Measurements from ENCODE around the gene AOPEP.

Gene AOPEP

DNA sequence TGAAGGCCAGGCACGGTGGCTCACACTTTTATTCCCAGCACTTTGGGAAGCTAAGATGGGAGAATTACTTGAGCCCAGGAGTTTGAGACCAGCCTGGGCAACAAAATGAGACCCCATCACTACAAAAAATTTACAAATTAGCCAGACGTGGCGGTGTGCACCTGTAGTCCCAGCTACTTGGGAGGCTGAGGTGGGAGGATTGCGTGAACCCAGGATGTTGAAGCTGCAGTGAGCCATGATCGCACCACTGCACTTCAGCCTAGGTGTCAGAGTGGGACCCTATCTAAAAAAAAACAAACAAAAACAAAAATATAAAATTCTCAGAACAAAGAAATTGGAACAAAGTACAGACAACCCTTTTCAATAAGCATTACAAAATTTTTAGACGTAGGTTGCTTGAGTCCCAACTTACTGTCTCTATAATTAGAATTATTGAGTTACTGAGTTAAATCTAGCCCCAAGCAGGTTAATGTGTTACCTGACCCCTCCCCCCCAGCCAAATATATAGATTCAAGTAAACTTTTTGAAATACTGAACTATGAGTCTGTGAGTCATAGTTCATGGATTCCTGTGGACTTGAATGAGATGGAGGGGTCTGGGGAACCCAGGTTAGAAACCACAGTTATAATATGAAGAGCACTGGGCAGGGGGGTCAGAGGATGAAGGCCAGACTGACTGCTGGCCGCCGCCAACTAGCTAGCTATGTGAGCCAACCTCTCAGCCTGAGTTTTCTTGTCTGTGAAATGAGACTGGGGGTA lies 173.1 kb downstream of the AOPEP start:
- DNase-seq (ENCODE audit: low read depth) = no peak

DNA sequence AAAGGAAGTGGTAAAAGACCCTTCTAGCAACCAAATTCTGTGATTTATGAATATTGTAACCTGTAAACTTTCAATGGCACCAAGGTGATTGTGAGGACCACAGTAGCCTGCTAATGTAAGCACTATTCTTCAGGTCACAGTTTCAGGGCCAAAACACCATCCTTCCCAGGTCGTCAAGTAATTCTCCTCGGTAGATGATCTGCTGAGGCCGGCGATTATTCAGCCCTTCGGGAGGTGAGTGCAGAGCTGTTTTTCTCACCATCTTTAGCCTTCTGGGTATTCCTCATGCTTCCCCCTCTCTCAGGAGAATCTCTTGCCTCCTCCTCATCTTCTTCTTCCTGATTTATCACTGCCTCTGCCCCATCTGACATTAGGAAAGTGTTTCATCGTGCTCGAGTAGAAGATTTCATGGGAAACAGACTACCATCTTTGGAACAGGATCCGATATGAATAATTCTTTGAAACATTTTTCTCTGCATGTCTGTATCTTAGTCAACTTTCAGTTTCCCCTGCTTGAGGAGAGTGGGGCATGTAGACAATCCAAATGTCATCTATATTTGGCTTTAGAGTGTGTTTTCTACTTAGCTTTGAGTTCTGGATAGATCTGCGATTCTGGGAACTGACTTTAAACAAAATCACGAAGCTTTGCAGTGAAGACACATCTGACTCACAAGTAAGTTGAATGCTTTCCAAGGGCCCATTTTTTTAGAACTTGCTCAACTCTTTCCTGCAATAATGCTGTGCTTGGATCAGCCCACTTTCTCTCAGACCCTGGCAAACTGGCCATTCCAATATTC lies 173.9 kb downstream of the AOPEP start:
- DNase-seq (ENCODE audit: low read depth) = no peak

DNA sequence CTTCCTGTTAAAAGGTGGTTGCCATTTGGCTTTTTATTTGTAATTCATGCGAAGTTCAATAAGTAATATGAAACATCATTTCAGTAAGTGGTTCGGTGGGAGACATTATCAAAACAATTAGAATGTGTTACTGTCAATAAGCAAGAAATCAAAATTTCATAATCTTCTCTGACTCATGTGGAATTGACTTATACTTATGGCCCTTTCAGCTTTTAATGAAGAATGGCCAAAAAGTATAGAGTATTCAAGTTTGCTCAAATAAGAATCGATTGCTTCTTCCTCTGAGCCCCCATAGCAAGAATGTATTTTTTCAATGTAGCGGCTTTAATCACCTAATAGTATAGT lies 174.5 kb downstream of the AOPEP start:
- DNase-seq (ENCODE audit: low read depth) = no peak

DNA sequence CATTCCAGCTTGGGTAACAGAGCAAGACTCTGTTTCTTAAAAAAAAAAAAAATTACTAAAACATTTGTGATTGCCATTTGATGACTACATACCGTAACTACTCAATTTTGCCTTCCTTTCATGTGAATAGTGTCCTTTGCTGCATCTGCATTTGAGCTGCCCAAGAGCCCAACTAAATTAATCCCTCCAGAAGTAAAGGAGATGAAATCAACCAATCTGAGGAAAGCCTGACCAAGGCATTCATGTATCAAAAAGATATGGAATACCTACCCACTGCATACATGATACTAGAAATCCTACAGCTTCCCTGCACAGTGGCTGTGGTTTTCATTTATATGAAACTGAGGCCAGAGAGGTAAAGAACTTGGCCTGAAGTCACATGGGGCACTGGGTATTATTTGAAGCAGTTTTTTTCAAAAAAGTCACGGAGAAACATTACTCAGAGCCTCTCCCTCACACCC lies 177.5 kb downstream of the AOPEP start:
- no peak for DNase-seq (ENCODE audit: low read depth)

DNA sequence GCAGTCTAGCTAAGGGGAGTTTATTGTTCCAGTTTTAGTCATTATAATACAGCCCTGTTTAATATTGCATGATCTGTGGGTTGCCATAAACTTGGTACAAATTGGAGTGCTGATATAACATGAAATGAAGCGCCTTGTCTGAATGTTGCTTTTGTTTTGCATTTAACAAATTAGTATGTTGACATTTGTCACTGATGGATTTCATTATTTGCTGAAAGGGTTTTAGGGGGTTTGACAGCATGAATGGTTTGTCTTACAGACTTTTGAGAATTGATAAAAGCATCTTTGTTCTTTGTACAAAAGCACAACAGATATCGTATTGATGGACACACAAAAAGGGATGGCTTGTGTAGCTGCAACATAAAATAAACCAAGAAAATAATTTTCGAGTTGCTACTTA lies 178.3 kb downstream of the AOPEP start:
- DNase-seq (ENCODE audit: low read depth) = no peak

DNA sequence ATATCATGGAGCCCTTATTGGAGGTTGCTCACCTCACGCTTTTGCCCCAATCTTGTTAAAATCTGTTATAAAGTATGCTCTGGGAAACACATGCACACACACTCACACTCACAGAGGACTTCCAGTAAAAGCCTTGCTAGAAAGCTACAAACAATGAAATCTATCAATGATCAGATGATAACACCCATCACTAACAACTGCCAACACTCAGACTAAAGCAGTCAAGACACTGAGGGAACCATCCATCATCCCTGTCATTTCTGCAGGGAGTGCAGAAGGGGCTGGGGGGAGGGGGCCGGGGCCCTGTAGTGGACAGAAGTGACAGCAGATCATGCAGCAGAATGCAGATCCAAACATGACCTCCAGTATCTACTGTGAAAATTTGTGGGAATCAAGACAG lies 179.1 kb downstream of the AOPEP start:
- no peak for DNase-seq (ENCODE audit: low read depth)

DNA sequence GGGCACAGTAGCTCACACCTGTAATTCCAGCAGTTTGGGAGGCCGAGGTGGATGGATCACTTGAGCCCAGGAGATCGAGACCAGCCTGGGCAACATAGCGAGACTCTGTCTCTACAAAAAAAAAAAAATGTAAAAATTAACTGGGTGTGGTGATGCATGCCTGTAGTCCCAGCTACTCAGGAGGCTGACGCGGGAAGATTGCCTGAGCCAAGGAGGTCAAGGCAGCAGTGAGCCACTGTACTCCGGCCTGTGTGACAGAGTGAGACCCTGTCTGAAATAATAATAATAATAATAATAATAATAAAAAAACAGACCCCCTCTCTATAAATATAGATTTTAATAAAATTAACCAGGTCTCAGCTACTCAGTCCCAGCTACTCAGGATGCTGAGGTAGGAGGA lies 179.7 kb downstream of the AOPEP start:
- DNase-seq (ENCODE audit: low read depth) = no peak

DNA sequence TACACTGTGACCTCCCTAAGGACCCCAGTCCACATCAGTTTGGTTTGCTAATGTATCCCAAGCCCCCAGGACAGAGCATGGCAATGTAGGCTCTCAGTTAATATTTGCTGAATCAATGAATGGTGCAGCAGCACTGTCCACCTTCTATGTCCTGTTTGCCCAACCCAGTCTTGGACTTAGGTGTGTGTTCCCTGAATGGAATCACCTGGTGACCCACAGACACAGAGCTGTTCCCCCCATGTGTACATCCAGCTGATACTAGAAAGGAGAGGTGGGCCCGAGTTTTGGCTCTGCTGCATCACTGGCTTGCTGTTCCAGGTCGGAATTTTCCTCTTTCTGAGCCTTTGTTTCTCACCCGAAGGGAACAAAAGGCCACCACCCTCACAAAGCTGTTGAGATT lies 180.2 kb downstream of the AOPEP start:
- DNase-seq (ENCODE audit: low read depth) = no peak

DNA sequence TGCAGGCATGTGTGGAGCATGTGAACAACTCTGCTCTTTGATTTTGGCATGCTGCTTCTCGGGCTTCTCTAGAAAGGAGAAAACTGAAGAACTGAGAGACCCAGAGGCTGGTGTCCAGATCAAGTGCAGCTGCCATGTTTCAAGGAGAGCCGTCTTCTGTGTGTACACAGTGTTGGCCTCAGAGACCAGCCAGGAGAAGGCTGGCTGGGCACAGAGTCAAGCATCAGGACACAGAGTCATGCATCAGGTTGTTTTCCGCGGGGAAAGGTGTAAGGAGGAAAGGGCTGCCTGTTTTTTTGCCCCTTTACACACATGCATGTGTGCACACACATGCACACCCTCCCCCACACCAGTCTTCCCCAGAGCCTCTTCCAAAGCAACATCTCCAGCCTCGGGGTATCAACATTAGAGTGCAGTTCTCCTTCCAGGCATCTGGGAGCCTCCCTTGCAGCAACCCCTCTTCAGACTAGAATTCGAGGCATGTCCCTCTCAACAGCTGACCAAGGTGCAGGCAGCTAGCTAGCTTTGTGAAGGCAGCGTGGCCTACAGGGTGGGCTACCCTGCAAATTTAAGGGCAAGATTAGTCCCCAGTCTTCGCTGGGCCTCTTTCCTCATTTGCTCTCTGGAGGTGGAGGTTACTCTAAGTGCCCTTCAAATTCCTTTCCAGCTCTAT lies 180.9 kb downstream of the AOPEP start:
- DNase-seq (ENCODE audit: low read depth) = no peak

DNA sequence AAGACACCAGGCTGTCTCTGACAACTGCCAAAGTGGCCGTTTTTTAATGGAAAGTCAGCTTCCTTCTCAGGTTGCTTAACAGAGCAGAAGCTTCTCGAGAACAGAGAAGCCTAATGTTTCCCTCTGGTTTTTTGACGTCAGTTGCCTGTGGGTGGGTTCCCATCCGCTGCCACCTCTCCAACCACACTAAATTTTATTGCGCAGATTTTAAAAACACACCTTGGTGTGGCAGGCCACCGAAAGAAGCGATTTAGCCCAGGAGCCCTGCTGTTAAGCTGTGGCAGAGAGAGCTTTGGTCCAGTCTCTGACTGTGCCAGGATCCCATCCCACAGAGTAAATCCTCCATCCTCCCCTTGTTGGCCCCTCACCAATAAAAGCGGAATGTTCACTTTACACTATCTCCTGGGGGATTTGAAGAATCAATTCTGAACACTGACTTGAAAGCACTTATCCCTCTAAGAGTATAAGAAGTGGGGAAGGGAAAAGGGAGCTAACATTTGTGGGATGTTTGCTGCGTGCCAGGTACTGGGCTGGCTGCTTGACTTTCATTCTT lies 181.6 kb downstream of the AOPEP start:
- no peak for DNase-seq (ENCODE audit: low read depth)

DNA sequence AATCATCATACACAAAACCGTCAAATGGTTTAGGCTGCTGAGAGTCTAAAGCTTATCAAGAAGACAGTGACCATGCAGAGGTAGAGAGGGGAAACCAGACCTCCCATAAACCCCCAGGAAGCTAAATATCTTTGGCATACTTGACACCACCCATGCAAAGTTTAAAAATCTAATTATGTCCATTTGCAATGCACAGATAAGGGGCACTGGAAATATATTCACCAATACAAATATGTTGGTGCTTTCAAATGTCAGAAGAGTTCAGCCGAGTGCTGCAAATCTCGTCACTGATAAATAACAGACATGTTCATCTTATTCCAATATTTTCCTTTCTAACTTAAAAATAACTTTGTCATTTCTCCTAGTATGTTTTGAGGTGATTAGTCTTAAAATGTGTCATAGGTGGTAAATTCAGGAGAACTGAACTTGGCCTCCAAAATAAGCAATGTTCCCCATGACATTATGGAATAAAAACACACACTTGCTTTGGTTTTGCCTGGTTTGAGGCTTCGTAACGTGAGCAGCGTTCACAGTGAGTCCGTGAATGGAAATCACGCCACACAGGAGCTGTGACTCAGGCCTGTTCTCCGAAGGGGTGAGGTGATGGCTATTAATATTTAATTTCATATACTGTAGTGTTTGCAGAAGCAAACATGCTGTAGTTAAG lies 182.2 kb downstream of the AOPEP start:
- no peak for DNase-seq (ENCODE audit: low read depth)

DNA sequence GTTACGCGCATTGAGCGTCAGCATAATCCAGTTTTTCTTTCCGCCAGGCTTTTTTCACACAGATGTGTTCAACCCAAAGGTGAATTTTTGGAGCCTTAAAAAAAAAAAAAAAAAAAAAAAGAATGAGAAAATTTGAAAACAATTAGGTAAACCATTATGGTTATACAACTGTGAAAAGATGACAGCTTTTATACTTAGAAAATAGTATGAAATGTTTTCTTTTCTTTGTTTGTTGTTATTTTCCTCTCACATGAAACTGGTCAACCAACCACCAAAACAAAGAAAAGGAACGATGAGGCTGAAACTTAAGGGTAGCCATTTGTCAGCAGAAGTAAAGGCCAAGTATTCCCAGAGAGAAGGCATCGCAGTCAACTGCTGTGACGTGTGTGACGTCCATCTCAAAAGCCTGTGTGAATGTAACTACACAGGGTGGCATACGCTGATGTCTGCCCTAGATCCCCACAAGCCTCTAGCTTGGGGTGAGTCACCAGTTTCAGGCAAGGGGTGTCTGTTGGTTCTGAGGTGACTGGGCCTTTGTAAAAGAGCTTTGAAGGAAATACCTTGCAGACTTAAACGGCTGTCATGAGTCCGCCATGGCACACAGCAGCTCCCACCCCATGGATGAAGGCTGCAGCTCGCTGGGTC lies 182.9 kb downstream of the AOPEP start:
- no peak for DNase-seq (ENCODE audit: low read depth)

DNA sequence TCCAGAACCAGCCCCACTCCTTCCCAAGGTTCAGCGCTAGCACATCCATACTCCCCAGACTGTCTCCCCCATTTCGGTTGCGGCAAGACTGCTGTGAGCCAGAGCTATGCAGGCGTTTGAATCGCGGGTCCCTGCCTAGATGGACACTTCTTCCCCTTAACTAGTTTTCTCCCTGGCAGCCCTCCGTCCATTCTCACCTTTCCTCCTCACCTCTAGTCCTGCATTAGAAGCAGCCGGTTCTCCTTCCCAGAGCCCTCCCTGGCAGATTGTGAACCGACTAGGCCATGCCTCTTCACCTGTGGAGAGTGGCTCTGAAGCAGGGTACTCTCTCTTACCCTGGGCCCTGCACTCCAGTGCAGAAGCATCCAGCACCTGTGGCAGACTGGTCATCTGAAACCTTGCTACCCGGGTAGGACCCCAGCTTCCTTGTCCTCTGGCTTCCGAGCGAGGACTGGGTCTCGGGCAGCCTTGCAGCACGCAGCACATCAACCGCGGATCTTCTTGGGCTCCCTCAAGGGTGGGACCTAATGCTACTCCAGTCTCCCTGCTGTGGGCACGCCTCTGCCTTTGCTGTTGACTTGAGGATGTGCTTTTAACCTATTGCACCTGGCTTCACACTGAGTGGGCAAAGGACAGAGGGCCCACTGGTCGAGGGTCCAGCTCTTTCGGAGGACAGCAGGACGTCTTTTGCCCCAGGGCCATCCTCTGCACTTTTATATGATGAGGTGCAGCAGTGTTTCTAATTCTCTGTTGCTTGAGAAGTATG lies 183.6 kb downstream of the AOPEP start:
- no peak for DNase-seq (ENCODE audit: low read depth)

DNA sequence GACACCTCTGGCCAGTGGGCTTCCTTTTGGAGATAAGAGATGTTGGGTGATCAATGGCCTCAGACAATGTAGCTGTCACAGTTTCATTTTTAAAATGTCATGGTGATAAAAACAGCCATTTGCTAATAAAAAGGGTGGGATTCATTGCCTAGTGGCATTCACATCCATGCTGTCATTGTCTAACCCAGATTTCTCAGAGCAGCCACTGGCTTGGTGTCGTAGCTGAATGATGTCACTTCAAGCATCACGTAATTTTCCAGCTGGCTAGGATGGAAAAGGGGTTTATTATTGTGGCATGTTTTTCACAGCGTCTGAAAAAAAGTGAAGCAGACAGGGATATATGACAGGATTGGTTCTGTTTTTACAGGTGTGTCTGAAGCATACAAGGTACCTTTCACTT lies 184.7 kb downstream of the AOPEP start:
- DNase-seq (ENCODE audit: low read depth) = no peak

DNA sequence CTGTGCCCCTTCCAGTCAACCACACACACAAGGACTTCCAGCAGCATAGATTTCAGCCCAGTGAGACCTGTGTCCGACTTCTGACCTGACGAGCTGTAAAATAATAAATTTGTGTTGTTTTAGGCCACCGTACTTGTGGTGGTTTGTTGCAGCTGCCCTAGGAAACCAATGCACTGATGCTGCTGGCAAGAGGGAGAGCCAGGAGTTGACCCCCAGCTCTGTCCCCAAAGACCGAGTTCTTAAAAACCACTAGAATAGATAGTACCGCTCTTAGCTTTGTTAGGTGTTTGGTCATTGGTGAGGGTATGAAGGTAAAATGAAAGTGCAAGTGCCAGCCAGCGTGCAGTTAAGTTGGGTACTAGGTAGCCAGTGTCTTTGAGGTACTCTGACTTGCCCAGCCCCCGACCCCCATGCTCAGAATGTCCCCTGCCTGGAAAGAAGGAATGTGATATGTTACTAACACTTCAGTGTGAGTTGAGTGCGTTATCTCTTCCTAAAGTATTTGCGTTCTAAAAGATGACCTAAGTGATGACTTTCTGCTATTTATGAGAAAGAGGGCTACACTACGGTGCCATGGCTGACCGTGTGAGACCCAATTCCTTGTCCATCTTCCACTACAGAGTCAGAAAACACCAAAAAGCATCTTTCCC lies 185.6 kb downstream of the AOPEP start:
- no peak for DNase-seq (ENCODE audit: low read depth)

DNA sequence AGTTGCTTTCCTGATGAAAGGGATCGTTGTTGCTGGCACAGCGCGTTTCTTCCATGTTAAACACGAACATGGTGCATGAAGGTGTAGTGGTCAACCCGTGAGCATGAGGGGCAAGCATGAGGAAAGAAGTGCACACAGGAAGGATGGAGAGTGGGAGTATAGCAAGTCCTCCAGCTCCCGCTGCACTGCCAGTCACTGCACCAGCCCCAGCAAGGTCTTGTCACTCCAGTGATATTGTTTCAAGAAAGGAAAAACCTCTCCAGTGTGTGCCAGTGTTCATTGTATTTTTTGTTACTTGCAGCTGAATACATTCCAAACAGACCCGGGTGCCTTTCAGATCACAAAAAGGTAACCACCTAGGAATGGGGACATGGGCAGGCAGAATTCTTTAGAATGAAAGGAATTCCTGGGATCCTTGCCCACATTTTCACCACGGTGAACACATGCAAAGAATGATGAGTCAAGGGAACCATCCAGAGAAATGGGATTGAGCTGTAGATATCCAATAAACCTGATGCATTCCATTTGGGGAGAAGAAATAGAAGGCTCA lies 186.3 kb downstream of the AOPEP start:
- DNase-seq (ENCODE audit: low read depth) = no peak

DNA sequence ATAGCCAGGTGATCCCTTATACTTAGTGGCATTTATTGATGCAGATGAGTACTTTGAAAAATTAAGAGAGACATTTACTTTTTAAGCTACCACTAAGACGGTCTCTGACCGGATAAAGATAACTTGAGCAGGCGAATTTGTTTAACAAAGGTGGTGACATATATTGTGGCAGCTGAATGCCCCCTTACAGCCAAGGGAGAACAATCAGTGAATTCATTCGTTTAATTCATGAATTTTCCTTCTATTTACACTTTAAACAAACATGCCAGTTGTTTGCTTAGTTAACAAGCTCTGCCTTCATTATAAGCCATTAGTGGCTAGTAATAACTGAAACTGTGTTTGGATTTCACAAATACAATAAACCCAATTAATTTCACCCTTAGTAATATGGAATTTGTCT lies 187.1 kb downstream of the AOPEP start:
- DNase-seq (ENCODE audit: low read depth) = no peak

DNA sequence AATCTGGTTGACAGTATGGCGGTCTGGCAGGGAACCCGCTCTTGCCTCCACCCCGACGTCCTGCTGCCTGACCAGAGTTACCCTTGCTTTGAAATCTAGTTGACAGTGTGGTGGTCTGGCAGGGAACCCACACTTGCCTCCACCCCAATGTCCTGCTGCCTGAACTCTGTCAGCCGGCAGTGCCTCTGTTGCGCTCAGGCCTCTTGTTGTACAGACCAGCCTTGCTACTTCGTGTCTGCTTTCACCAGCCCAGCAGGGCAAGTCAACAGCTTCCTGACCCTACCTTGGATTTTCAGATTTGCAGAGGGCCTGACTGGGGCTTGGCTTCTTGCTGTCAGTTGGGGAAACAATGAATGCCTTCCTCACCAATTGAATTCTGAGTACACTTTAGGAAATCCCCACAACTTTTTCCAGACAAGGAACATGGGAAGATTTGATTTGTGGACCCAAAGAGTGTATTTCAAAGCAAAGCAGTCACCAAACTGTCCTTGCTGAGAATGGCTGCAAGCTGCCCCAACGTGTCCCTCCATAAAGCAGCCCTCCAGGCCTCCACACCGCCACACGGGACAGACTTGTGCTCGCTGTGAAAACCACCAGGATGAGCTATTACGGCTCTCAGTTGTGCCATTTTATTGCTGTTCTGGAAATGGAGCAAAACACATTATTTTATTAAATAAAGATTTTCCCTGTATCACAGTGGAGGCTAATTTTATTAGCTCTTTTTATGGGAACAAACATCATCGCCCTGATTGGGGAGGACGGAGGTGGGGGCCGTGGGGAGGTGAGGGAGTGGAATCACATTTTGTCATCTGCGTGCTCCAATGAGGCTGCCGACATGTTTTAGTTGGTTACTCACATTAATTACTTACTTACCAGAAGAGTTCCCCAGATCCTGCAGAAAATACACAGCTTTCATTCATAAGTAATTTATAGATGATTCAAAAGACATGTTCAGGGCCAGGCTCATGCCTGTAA lies 189.3 kb downstream of the AOPEP start:
- DNase-seq (ENCODE audit: low read depth) = no peak

DNA sequence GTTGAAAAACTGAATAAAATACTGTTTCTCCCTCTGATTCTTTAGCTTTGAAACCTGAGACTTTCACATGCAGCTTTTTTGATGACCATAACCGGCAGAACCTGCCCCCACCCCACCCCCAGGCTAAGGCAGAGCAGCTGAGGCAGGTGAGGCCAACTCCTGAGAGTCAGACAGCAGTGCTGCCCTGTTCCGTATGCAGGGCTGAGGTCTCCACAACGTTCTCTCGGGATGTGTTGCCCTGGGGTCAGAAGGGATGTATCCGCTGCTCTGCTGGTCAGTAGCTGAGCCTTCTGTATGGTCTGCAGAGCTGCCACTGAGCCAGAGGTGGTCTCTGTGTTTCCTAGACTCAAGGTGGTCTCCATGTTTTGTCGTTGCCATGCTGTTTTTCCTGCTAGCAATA lies 190.5 kb downstream of the AOPEP start:
- DNase-seq (ENCODE audit: low read depth) = no peak
